ENCODE results near the gene BPIFB6. TPM values are rescaled to one million over a fixed set of nuclear protein-coding genes. Genes with fewer than 3 reads are reported as not detected.

Gene BPIFB6
- total RNA-seq, 1 experiment from 2014 or later, result not detected

DNA sequence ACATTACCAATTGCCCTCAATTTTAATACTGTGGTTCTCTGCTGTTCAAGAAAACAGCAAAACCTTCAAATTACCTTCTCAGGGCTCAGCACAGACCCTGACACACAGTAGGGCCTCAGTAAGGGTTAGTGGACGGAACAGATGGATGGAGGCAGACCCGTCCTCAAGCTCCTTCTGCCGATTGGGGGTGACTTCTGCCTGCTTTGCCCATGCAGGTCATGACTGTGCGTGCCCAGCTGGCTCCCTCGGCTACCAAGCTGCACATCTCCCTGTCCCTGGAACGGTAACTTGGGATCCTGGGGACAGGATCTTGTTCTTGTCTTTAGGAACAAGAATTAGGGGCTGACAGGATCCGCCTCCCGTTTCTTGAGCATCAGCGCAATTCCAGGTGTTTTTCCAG lies 38.2 kb downstream of the BPIFB6 start:
- Histone ChIP-seq H3K27me3 (ENCODE audit: insufficient read depth, low read depth) (peaks cover 76% of the 10 kb centered on the region), H2AFZ (no peak overlapping the region), H3K9me3 (ENCODE audit: insufficient read depth, low read depth) (no peaks in the 10 kb centered on the region), H3K36me3 (ENCODE audit: low read depth) (no peaks in the 10 kb centered on the region), H3F3A (ENCODE audit: insufficient read depth, low read depth) (no peaks in the 10 kb centered on the region), H3K4me2 (no peak overlapping the region), H3K27ac (no peak overlapping the region), H3K79me2 (ENCODE audit: low read depth) (no peaks in the 10 kb centered on the region), H3K4me1 (replicated peaks; ENCODE audit: insufficient read depth) (no peaks in the 10 kb centered on the region), H4K20me1 (ENCODE audit: insufficient read depth) (no peaks in the 10 kb centered on the region), H3K4me3 (no peak overlapping the region), H3K9me2 (ENCODE audit: insufficient read depth) (no peaks in the 10 kb centered on the region)
- BruUV-seq (replicated peaks), result no TSS peak
- CTCF ChIA-PET, result no interaction called here
- no peak for TF ChIP-seq EZH2 (IDR thresholded peaks at IDR 0.05; ENCODE audit: low read depth)
- TF ChIP-seq, protein P1, sequence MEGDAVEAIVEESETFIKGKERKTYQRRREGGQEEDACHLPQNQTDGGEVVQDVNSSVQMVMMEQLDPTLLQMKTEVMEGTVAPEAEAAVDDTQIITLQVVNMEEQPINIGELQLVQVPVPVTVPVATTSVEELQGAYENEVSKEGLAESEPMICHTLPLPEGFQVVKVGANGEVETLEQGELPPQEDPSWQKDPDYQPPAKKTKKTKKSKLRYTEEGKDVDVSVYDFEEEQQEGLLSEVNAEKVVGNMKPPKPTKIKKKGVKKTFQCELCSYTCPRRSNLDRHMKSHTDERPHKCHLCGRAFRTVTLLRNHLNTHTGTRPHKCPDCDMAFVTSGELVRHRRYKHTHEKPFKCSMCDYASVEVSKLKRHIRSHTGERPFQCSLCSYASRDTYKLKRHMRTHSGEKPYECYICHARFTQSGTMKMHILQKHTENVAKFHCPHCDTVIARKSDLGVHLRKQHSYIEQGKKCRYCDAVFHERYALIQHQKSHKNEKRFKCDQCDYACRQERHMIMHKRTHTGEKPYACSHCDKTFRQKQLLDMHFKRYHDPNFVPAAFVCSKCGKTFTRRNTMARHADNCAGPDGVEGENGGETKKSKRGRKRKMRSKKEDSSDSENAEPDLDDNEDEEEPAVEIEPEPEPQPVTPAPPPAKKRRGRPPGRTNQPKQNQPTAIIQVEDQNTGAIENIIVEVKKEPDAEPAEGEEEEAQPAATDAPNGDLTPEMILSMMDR (conservative IDR thresholded peaks at IDR 0.05), result no peak
- intact Hi-C loops (cut with micrococcal nuclease; ENCODE audit: unreplicated experiment), result no loop called here
- no peak for DNase-seq
- POLR2A ChIA-PET (ENCODE audit: unreplicated experiment), result interaction anchor here (0.9 kb wide), 1 partner anchor 28 kb away, joined by 8 read pairs; no protein-coding TSS in a partner anchor

DNA sequence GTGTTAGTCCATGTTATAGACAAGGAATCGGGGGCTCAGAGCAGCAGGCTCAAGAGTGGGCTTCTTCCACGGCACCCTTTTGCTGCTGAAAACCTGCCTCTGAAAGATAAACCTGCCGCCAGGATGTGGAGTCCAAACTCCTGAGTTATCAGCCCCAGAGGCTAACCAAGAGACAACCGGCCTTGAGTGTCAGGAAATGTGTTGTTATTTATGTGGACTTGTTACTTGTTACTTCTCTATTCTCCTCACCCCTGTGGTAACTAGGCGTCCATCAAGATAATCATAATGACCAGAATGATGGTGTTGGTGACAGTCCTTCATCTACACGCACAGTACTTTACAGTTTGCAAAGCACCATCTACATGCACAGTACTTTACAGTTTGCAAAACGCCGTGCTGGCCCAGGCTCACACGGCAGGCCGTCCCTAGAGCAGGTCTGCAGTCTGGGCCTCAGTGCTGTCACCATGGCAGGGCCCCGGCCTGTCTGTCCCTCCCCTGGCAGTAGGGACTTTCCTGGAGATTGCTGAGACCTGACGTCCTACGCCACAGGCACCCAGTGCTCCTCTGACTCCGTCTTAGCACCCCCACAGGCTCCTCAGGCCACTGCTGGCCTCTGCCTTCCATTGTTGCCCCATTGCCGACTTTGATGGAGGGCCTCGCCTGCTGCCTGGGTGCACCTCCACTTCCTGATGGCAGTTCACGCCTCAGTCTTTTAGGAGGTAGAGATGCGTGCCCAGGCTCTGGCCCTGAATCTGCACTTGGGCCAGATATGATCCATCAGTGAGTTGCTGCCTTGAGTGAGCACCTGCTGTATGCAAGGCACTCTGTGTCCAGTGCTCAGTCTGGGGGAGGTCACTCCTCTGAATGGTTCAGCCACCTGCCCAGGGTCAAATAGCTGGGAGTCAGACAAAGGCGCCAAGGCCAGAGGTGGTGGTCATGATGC lies 38.9 kb downstream of the BPIFB6 start:
- H4K20me1 ChIP-seq (ENCODE audit: insufficient read depth), result no peaks in the 10 kb centered on the region
- no peaks in the 10 kb centered on the region for H3K36me3 ChIP-seq (ENCODE audit: low read depth)
- no peaks in the 10 kb centered on the region for H3K79me2 ChIP-seq (ENCODE audit: low read depth)
- peaks cover 78% of the 10 kb centered on the region for H3K27me3 ChIP-seq (ENCODE audit: insufficient read depth, low read depth)
- no peak overlapping the region for H3K27ac ChIP-seq
- BruUV-seq (replicated peaks), result no TSS peak
- no peak overlapping the region for H3K4me2 ChIP-seq
- H3K4me3 ChIP-seq, result no peak overlapping the region
- no peaks in the 10 kb centered on the region for H3K9me2 ChIP-seq (ENCODE audit: insufficient read depth)
- no peaks in the 10 kb centered on the region for H3K4me1 ChIP-seq (replicated peaks; ENCODE audit: insufficient read depth)
- no peak for TF ChIP-seq EZH2 (IDR thresholded peaks at IDR 0.05; ENCODE audit: low read depth)
- TF ChIP-seq, protein P1 (conservative IDR thresholded peaks at IDR 0.05), result no peak
- no peaks in the 10 kb centered on the region for H3K9me3 ChIP-seq (ENCODE audit: insufficient read depth, low read depth)
- intact Hi-C loops (cut with micrococcal nuclease; ENCODE audit: unreplicated experiment), result no loop called here
- POLR2A ChIA-PET (ENCODE audit: unreplicated experiment), result no interaction called here
- H3F3A ChIP-seq (ENCODE audit: insufficient read depth, low read depth), result no peaks in the 10 kb centered on the region
- no peak for DNase-seq
- CTCF ChIA-PET, result no interaction called here
- H2AFZ ChIP-seq, result no peak overlapping the region

DNA sequence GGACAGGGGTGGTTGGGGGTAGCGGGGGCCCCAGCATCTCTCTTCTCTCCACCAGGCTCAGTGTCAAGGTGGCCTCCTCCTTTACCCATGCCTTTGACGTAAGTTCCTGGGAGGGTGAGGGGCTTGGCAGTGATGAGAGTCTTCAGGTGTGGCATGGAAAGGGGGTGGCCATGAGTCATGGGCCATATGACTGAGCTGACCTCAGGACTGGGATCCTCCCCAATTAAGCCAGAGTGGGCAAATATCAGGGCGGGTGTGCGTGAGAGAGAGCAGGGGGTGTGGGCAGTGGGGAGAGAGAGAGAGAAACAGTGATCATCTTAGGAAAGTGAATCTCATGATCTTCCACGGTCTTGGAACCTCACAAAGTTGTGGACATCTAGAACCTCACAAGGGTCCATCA lies 39.8 kb downstream of the BPIFB6 start:
- DNase-seq, result no peak
- peaks cover 76% of the 10 kb centered on the region for H3K27me3 ChIP-seq (ENCODE audit: insufficient read depth, low read depth)
- H3K9me2 ChIP-seq (ENCODE audit: insufficient read depth), result no peaks in the 10 kb centered on the region
- H3K27ac ChIP-seq, result no peak overlapping the region
- intact Hi-C loops (cut with micrococcal nuclease; ENCODE audit: unreplicated experiment), result no loop called here
- CTCF ChIA-PET, result no interaction called here
- no peaks in the 10 kb centered on the region for H3K79me2 ChIP-seq (ENCODE audit: low read depth)
- H3K36me3 ChIP-seq (ENCODE audit: low read depth), result no peaks in the 10 kb centered on the region
- H3K4me1 ChIP-seq (replicated peaks; ENCODE audit: insufficient read depth), result no peaks in the 10 kb centered on the region
- no peak overlapping the region for H2AFZ ChIP-seq
- no peaks in the 10 kb centered on the region for H3K9me3 ChIP-seq (ENCODE audit: insufficient read depth, low read depth)
- no peak overlapping the region for H3K4me3 ChIP-seq
- H4K20me1 ChIP-seq (ENCODE audit: insufficient read depth), result no peaks in the 10 kb centered on the region
- no TSS peak for BruUV-seq (replicated peaks)
- POLR2A ChIA-PET (ENCODE audit: unreplicated experiment), result no interaction called here
- no peaks in the 10 kb centered on the region for H3F3A ChIP-seq (ENCODE audit: insufficient read depth, low read depth)
- TF ChIP-seq, protein P1 (conservative IDR thresholded peaks at IDR 0.05), result no peak
- TF ChIP-seq EZH2 (IDR thresholded peaks at IDR 0.05; ENCODE audit: low read depth), result no peak
- H3K4me2 ChIP-seq, result no peak overlapping the region
